Spleen (tissue), 7 donors: ENCODE results near the gene FLT1.

Source experiments
- POLR2AphosphoS5 ChIP-seq, 3 donors: sonication (generic); formaldehyde crosslinking; IDR thresholded peaks; one replicate each; pipeline ENCODE4 v1.5.1; 2017; ENCODE audit warnings: antibody characterized with exemption in 3 of 3
- TF ChIP-seq, protein P1 (sequence below), 11 experiments: fragments of 200-600 bp in 7 of 11; fragments of 450-650 bp in 4 of 11; sonication (generic) in 4 of 11; IDR thresholded peaks in 8 of 11; conservative IDR thresholded peaks in 3 of 11; 1 replicate in 7 of 11; 2 replicates in 4 of 11; pipeline versions ENCODE4 v1.4.0 to v1.8.0; 2016 to 2021; ENCODE audit warnings: antibody characterized with exemption in 11 of 11, inconsistent platforms in 4 of 11, mild to moderate bottlenecking in 1 of 11
- donor health status: DM: no; HTN: no; CAD: no; lungs with moderate emphysema.
- donor health status: DM: no; HTN: no; CAD: no.
- donor health status: DM: no; HTN: no; CAD: no.

DNA sequence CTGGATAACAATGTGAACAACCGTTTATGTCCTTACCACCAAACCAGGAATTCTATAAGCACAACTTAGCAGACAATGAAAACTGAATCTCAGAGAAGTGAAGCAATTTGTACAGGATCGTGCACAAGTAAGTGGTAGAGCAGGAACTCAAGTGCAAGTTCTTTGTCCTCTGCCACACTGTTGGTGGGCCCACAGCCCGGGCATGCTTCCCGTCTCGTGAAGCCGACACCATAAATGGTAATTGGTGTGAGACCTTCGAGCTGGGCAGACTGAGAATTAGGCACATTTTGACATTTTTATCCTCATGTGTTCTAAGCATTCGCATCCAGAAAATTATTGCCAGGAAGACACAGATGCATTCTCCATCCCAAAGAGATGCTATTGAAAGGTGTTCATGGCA lies 27.9 kb upstream of the FLT1 start:
- TF ChIP-seq POLR2AphosphoS5 (IDR thresholded peaks at IDR 0.05) = no peak
- TF ChIP-seq, protein P1, sequence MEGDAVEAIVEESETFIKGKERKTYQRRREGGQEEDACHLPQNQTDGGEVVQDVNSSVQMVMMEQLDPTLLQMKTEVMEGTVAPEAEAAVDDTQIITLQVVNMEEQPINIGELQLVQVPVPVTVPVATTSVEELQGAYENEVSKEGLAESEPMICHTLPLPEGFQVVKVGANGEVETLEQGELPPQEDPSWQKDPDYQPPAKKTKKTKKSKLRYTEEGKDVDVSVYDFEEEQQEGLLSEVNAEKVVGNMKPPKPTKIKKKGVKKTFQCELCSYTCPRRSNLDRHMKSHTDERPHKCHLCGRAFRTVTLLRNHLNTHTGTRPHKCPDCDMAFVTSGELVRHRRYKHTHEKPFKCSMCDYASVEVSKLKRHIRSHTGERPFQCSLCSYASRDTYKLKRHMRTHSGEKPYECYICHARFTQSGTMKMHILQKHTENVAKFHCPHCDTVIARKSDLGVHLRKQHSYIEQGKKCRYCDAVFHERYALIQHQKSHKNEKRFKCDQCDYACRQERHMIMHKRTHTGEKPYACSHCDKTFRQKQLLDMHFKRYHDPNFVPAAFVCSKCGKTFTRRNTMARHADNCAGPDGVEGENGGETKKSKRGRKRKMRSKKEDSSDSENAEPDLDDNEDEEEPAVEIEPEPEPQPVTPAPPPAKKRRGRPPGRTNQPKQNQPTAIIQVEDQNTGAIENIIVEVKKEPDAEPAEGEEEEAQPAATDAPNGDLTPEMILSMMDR (IDR thresholded peaks at IDR 0.05 in 8 of 11, conservative IDR thresholded peaks at IDR 0.05 in 3 of 11) = no peak
